Measurements from ENCODE around the gene FMNL2.

Gene FMNL2

GRCh38 chr2:152553518-152553917 lies 218.5 kb downstream of the FMNL2 start:
- no peak for DNase-seq (ENCODE audit: low spot score)

GRCh38 chr2:152555048-152555447 lies 220.1 kb downstream of the FMNL2 start:
- DNase-seq (ENCODE audit: low spot score): no peak

- DNase-seq (ENCODE audit: low spot score): no peak
Measured at GRCh38 chr2:152556506-152556905, 221.5 kb downstream of the FMNL2 start.

- no peak for DNase-seq (ENCODE audit: low spot score)
Measured at GRCh38 chr2:152557273-152557888, 222.4 kb downstream of the FMNL2 start.

GRCh38 chr2:152558158-152558984 lies 223.4 kb downstream of the FMNL2 start:
- DNase-seq (ENCODE audit: low spot score): no peak

GRCh38 chr2:152559008-152559407 lies 224.0 kb downstream of the FMNL2 start:
- no peak for DNase-seq (ENCODE audit: low spot score)

GRCh38 chr2:152560166-152560565 lies 225.2 kb downstream of the FMNL2 start:
- DNase-seq (ENCODE audit: low spot score): no peak

GRCh38 chr2:152560873-152561595 lies 226.1 kb downstream of the FMNL2 start:
- DNase-seq (ENCODE audit: low spot score): no peak

GRCh38 chr2:152562198-152562884 lies 227.4 kb downstream of the FMNL2 start:
- no peak for DNase-seq (ENCODE audit: low spot score)

- DNase-seq (ENCODE audit: low spot score): no peak
Measured at GRCh38 chr2:152563764-152564163, 228.8 kb downstream of the FMNL2 start.

- DNase-seq (ENCODE audit: low spot score): no peak
Measured at GRCh38 chr2:152564754-152565551, 230.0 kb downstream of the FMNL2 start.

GRCh38 chr2:152565884-152566727 lies 231.1 kb downstream of the FMNL2 start:
- DNase-seq (ENCODE audit: low spot score): no peak

GRCh38 chr2:152566728-152567069 lies 231.7 kb downstream of the FMNL2 start:
- no peak for DNase-seq (ENCODE audit: low spot score)

- DNase-seq (ENCODE audit: low spot score): no peak
Measured at GRCh38 chr2:152568531-152568930, 233.6 kb downstream of the FMNL2 start.

- DNase-seq (ENCODE audit: low spot score): no peak
Measured at GRCh38 chr2:152569186-152569585, 234.2 kb downstream of the FMNL2 start.

- no peak for DNase-seq (ENCODE audit: low spot score)
Measured at GRCh38 chr2:152571048-152571766, 236.2 kb downstream of the FMNL2 start.

GRCh38 chr2:152572031-152572430 lies 237.1 kb downstream of the FMNL2 start:
- no peak for DNase-seq (ENCODE audit: low spot score)

GRCh38 chr2:152573168-152573567 lies 238.2 kb downstream of the FMNL2 start:
- no peak for DNase-seq (ENCODE audit: low spot score)

GRCh38 chr2:152577579-152577978 lies 242.6 kb downstream of the FMNL2 start:
- no peak for DNase-seq (ENCODE audit: low spot score)

- no peak for DNase-seq (ENCODE audit: low spot score)
Measured at GRCh38 chr2:152578573-152578972, 243.6 kb downstream of the FMNL2 start.

Data from SK-N-DZ (cell line).